Measurements from ENCODE around the gene BPIFB3.

GRCh38 chr20:33079259-33079658 is 25.6 kb downstream of the BPIFB3 start, which contains the start of gene BPIFB4:
- TF ChIP-seq POLR2AphosphoS5 (IDR thresholded peaks at IDR 0.05; ENCODE audit: low read depth, low read length) (no peak), POLR2A (IDR thresholded peaks at IDR 0.05; ENCODE audit: low read depth, low read length) (no peak), TAF1 (IDR thresholded peaks at IDR 0.05; ENCODE audit: low read depth, low read length) (no peak), POU2F2 (IDR thresholded peaks at IDR 0.05; ENCODE audit: low read depth, low read length) (no peak)
